ENCODE measurements around the gene KPNA1.

DNA sequence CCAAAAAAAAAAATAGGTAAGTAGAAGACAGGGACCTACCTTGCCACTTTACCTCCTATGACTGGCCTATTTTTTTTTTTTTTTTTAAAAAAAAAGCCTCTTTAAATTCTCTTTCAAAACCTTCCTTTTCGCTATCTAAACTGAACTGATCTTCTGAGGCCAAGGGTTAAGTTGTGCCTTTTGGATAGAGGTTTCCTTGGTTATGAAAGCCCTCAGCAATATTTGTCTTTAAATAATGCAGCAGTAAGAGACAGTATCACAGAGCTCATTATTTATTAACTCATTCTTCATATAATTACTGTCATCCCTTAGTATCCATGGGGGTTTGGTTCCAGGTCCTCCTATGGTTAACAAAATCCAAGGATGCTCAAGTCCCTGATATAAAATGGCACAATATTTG, 140.7 kb downstream of the KPNA1 start:
- TF ChIP-seq, protein P1, sequence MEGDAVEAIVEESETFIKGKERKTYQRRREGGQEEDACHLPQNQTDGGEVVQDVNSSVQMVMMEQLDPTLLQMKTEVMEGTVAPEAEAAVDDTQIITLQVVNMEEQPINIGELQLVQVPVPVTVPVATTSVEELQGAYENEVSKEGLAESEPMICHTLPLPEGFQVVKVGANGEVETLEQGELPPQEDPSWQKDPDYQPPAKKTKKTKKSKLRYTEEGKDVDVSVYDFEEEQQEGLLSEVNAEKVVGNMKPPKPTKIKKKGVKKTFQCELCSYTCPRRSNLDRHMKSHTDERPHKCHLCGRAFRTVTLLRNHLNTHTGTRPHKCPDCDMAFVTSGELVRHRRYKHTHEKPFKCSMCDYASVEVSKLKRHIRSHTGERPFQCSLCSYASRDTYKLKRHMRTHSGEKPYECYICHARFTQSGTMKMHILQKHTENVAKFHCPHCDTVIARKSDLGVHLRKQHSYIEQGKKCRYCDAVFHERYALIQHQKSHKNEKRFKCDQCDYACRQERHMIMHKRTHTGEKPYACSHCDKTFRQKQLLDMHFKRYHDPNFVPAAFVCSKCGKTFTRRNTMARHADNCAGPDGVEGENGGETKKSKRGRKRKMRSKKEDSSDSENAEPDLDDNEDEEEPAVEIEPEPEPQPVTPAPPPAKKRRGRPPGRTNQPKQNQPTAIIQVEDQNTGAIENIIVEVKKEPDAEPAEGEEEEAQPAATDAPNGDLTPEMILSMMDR (conservative IDR thresholded peaks at IDR 0.05; ENCODE audit: low read depth in 2 of 2), result no peak
- TF ChIP-seq POLR2AphosphoS5 (IDR thresholded peaks at IDR 0.05; ENCODE audit: low read depth), result no peak
- no peak for TF ChIP-seq JUNB (IDR thresholded peaks at IDR 0.05; ENCODE audit: unreplicated experiment)
- TF ChIP-seq EZH2 (IDR thresholded peaks at IDR 0.05; ENCODE audit: low read depth, unreplicated experiment), result no peak
- TF ChIP-seq, protein P2, sequence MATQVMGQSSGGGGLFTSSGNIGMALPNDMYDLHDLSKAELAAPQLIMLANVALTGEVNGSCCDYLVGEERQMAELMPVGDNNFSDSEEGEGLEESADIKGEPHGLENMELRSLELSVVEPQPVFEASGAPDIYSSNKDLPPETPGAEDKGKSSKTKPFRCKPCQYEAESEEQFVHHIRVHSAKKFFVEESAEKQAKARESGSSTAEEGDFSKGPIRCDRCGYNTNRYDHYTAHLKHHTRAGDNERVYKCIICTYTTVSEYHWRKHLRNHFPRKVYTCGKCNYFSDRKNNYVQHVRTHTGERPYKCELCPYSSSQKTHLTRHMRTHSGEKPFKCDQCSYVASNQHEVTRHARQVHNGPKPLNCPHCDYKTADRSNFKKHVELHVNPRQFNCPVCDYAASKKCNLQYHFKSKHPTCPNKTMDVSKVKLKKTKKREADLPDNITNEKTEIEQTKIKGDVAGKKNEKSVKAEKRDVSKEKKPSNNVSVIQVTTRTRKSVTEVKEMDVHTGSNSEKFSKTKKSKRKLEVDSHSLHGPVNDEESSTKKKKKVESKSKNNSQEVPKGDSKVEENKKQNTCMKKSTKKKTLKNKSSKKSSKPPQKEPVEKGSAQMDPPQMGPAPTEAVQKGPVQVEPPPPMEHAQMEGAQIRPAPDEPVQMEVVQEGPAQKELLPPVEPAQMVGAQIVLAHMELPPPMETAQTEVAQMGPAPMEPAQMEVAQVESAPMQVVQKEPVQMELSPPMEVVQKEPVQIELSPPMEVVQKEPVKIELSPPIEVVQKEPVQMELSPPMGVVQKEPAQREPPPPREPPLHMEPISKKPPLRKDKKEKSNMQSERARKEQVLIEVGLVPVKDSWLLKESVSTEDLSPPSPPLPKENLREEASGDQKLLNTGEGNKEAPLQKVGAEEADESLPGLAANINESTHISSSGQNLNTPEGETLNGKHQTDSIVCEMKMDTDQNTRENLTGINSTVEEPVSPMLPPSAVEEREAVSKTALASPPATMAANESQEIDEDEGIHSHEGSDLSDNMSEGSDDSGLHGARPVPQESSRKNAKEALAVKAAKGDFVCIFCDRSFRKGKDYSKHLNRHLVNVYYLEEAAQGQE (IDR thresholded peaks at IDR 0.05; ENCODE audit: unreplicated experiment), result no peak
- no peak for TF ChIP-seq EZH2phosphoT487 (IDR thresholded peaks at IDR 0.05; ENCODE audit: unreplicated experiment)
- TF ChIP-seq CREB1 (CRISPR knock-in tag; IDR thresholded peaks at IDR 0.05; ENCODE audit: low read depth), result no peak
- TF ChIP-seq STAT1 (IDR thresholded peaks at IDR 0.05; ENCODE audit: unreplicated experiment), result no peak
- TF ChIP-seq NANOG (IDR thresholded peaks at IDR 0.05; ENCODE audit: borderline replicate concordance), result no peak
- TF ChIP-seq ZNF331 (CRISPR knock-in tag; IDR thresholded peaks at IDR 0.05; ENCODE audit: low read depth), result no peak
- TF ChIP-seq, protein P3, sequence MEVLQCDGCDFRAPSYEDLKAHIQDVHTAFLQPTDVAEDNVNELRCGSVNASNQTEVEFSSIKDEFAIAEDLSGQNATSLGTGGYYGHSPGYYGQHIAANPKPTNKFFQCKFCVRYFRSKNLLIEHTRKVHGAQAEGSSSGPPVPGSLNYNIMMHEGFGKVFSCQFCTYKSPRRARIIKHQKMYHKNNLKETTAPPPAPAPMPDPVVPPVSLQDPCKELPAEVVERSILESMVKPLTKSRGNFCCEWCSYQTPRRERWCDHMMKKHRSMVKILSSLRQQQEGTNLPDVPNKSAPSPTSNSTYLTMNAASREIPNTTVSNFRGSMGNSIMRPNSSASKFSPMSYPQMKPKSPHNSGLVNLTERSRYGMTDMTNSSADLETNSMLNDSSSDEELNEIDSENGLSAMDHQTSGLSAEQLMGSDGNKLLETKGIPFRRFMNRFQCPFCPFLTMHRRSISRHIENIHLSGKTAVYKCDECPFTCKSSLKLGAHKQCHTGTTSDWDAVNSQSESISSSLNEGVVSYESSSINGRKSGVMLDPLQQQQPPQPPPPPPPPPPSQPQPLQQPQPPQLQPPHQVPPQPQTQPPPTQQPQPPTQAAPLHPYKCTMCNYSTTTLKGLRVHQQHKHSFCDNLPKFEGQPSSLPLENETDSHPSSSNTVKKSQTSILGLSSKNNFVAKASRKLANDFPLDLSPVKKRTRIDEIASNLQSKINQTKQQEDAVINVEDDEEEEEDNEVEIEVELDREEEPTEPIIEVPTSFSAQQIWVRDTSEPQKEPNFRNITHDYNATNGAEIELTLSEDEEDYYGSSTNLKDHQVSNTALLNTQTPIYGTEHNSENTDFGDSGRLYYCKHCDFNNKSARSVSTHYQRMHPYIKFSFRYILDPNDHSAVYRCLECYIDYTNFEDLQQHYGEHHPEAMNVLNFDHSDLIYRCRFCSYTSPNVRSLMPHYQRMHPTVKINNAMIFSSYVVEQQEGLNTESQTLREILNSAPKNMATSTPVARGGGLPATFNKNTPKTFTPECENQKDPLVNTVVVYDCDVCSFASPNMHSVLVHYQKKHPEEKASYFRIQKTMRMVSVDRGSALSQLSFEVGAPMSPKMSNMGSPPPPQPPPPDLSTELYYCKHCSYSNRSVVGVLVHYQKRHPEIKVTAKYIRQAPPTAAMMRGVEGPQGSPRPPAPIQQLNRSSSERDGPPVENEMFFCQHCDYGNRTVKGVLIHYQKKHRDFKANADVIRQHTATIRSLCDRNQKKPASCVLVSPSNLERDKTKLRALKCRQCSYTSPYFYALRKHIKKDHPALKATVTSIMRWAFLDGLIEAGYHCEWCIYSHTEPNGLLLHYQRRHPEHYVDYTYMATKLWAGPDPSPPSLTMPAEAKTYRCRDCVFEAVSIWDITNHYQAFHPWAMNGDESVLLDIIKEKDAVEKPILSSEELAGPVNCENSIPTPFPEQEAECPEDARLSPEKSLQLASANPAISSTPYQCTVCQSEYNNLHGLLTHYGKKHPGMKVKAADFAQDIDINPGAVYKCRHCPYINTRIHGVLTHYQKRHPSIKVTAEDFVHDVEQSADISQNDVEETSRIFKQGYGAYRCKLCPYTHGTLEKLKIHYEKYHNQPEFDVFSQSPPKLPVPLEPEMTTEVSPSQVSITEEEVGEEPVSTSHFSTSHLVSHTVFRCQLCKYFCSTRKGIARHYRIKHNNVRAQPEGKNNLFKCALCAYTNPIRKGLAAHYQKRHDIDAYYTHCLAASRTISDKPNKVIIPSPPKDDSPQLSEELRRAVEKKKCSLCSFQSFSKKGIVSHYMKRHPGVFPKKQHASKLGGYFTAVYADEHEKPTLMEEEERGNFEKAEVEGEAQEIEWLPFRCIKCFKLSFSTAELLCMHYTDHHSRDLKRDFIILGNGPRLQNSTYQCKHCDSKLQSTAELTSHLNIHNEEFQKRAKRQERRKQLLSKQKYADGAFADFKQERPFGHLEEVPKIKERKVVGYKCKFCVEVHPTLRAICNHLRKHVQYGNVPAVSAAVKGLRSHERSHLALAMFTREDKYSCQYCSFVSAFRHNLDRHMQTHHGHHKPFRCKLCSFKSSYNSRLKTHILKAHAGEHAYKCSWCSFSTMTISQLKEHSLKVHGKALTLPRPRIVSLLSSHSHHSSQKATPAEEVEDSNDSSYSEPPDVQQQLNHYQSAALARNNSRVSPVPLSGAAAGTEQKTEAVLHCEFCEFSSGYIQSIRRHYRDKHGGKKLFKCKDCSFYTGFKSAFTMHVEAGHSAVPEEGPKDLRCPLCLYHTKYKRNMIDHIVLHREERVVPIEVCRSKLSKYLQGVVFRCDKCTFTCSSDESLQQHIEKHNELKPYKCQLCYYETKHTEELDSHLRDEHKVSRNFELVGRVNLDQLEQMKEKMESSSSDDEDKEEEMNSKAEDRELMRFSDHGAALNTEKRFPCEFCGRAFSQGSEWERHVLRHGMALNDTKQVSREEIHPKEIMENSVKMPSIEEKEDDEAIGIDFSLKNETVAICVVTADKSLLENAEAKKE (CRISPR knock-in tag; IDR thresholded peaks at IDR 0.05), result no peak

Data from GM23338 (cell line).